Activated naive CD4-positive, alpha-beta T cell treated with anti-CD3 and anti-CD28 coated beads, Interleukin-2, amount 50 U/mL, for 72 hours (primary cell): ENCODE measurements around the gene AMBRA1. TPM values are rescaled to one million over a fixed set of nuclear protein-coding genes. Genes with fewer than 3 reads are reported as not detected.

Experiments used
- total RNA-seq, 2 donors: library from RNA; stranded (reverse); gene quantifications; one replicate each; pipeline ENCODE4 v1.2.3, GENCODE V29; 2022

Gene AMBRA1
- total RNA-seq, 2 donors from 2014 or later, result 20.9 to 28.5 TPM

Other genes starting within 250 kb of the AMBRA1 start
- 100 to 1,000 TPM in 1 of 2 donors, 10 to 100 TPM in 1; 88.0 to 108 TPM for gene DGKZ, start 246.6 kb downstream of the AMBRA1 start, total RNA-seq
- 10 to 100 TPM in 1 of 2 donors, 1 to 10 TPM in 1; 5.8 to 14.8 TPM for gene MDK, start 212.4 kb downstream of the AMBRA1 start, total RNA-seq
- under 1 TPM in 1 of 2 donors, not detected in 1; 0.64 TPM for gene CHRM4, start 202.2 kb downstream of the AMBRA1 start, total RNA-seq
- 1 to 10 TPM; 2.0 to 3.6 TPM for gene HARBI1, start 23.2 kb upstream of the AMBRA1 start, total RNA-seq
- gene ATG13, start 23.5 kb upstream of the AMBRA1 start, total RNA-seq, result 10 to 100 TPM; 54.0 to 99.9 TPM
- gene ARHGAP1, start 106.6 kb upstream of the AMBRA1 start, total RNA-seq, result 10 to 100 TPM; 39.9 to 46.8 TPM
- gene ZNF408, start 107.0 kb upstream of the AMBRA1 start, total RNA-seq, result 10 to 100 TPM; 13.6 to 16.9 TPM
- not detected for gene F2, start 125.2 kb upstream of the AMBRA1 start, total RNA-seq